ENCODE data around the gene KLF7. TPM values are rescaled to one million over a fixed set of nuclear protein-coding genes. Genes with fewer than 3 reads are reported as not detected.

KLF7 gene
- total RNA-seq, 1 donor from 2014 or later = 35.8 TPM

- Mint-ChIP-seq H3K9me3 (peaks cover 3% of the 10 kb centered on the region), H3K4me3 (no peak overlapping the region), H3K4me1 (no peaks in the 10 kb centered on the region), H3K27me3 (peaks cover 2% of the 10 kb centered on the region), H3K27ac (no peak overlapping the region), H3K36me3 (ENCODE audit: low read depth) (peaks cover 3% of the 10 kb centered on the region)
- ChIA-PET POLR2A (no interaction called here), CTCF (interaction anchor here (0.8 kb wide), 1 partner anchor 123 kb away, joined by 3 read pairs; no protein-coding TSS in a partner anchor)
- ATAC-seq (ENCODE audit: low read depth) (no peak), DNase-seq (no peak)
- TF ChIP-seq CTCF (IDR thresholded peaks at IDR 0.05) = no peak
- intact Hi-C loops (cut with micrococcal nuclease) = no loop called here
These were observed 17.2 kb upstream of the KLF7 start for GRCh38 chr2:207182911-207183310.

GRCh38 chr2:207181526-207182274 lies 16.0 kb upstream of the KLF7 start:
- H3K27me3 Mint-ChIP-seq = peaks cover 2% of the 10 kb centered on the region
- peaks cover 1% of the 10 kb centered on the region for H3K36me3 Mint-ChIP-seq (ENCODE audit: low read depth)
- intact Hi-C loops (cut with micrococcal nuclease) = no loop called here
- no peak overlapping the region for H3K27ac Mint-ChIP-seq
- DNase-seq (no peak), ATAC-seq (ENCODE audit: low read depth) (no peak)
- POLR2A ChIA-PET = no interaction called here
- peaks cover 3% of the 10 kb centered on the region for H3K4me1 Mint-ChIP-seq
- CTCF ChIA-PET = no interaction called here
- no peak overlapping the region for H3K4me3 Mint-ChIP-seq
- TF ChIP-seq CTCF (IDR thresholded peaks at IDR 0.05) = no peak
- no peaks in the 10 kb centered on the region for H3K9me3 Mint-ChIP-seq

DNA sequence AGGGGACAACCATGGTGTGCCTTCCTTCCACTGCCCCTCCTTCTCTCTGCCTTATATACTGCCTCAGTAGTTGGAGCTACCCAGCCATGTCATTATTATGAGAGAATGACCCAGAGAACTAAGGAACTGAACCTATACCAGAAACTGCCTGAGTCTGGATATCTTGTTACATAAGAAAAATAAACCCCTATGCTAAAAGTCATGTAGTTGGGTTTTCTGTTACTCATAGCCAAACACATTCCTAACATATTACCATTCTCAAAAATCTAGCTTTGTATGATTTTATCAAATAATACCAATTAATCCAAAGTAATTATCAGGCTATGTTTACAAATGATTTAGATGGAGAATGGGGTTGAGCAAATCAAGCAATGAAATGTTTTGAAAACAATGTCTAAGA lies 15.0 kb upstream of the KLF7 start:
- peaks cover 12% of the 10 kb centered on the region for H3K4me1 Mint-ChIP-seq
- no peak overlapping the region for H3K4me3 Mint-ChIP-seq
- TF ChIP-seq CTCF (IDR thresholded peaks at IDR 0.05) = no peak
- ATAC-seq (ENCODE audit: low read depth) (no peak), DNase-seq (no peak)
- peaks cover 2% of the 10 kb centered on the region for H3K27me3 Mint-ChIP-seq
- intact Hi-C loops (cut with micrococcal nuclease) = no loop called here
- no peaks in the 10 kb centered on the region for H3K9me3 Mint-ChIP-seq
- no peak overlapping the region for H3K27ac Mint-ChIP-seq
- ChIA-PET CTCF (no interaction called here), POLR2A (no interaction called here)
- no peaks in the 10 kb centered on the region for H3K36me3 Mint-ChIP-seq (ENCODE audit: low read depth)

DNA sequence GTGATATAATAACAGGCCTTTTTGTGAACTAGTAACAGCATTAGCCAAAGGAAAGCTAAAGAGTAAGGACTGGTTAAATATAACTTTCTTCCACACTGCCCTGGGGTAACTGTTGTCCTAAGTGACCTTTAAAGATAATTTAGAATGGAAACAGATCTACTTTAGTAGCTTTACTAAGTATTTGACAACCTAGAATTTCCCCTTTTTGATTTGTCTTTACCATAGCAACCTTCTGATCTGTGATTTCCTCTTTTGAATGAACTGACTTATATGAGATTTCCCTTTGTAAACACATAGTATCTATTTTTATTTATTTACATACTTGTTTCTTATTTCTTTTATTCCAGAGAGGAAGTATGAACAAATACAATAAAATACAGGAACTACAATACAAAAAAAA lies 10.5 kb upstream of the KLF7 start:
- ATAC-seq (ENCODE audit: low read depth) (no peak), DNase-seq (no peak)
- intact Hi-C loops (cut with micrococcal nuclease) = loop anchor here (1.0 kb wide), 1 partner anchor 9 kb away; no protein-coding TSS in a partner anchor
- H3K27me3 Mint-ChIP-seq = no peaks in the 10 kb centered on the region
- no peak for TF ChIP-seq CTCF (IDR thresholded peaks at IDR 0.05)
- H3K36me3 Mint-ChIP-seq (ENCODE audit: low read depth) = no peaks in the 10 kb centered on the region
- H3K4me3 Mint-ChIP-seq = no peak overlapping the region
- no peaks in the 10 kb centered on the region for H3K9me3 Mint-ChIP-seq
- POLR2A ChIA-PET = interaction anchor here (0.6 to 2.2 kb wide), 3 partner anchors 10 to 352 kb away, joined by 4 to 13 read pairs (median 9); partner anchors contain the start of gene KLF7
- CTCF ChIA-PET = no interaction called here
- no peak overlapping the region for H3K27ac Mint-ChIP-seq
- H3K4me1 Mint-ChIP-seq = peaks cover 14% of the 10 kb centered on the region

DNA sequence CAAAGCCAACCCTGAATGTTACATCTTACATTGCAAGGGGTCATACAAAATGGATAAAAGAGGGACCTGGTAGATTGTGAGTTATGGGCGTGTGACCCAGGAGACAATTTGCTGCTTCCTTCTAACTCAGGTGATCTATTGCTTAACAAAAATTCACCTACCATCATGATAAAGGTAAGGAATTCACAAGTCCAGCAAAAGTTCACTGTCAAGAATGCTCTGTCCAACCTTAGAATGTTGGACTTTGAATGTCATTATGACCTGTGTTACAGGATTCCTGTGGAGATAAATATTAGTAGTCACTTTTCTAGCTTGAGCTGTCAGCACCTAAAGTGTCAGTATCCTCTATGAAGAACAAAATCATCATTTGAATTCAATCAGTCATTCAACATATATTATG lies 7.9 kb upstream of the KLF7 start:
- H3K27me3 Mint-ChIP-seq = no peaks in the 10 kb centered on the region
- intact Hi-C loops (cut with micrococcal nuclease) = no loop called here
- ATAC-seq (ENCODE audit: low read depth) (no peak), DNase-seq (no peak)
- no peak overlapping the region for H3K4me3 Mint-ChIP-seq
- peaks cover 14% of the 10 kb centered on the region for H3K4me1 Mint-ChIP-seq
- no peaks in the 10 kb centered on the region for H3K36me3 Mint-ChIP-seq (ENCODE audit: low read depth)
- no peak for TF ChIP-seq CTCF (IDR thresholded peaks at IDR 0.05)
- ChIA-PET POLR2A (no interaction called here), CTCF (no interaction called here)
- H3K27ac Mint-ChIP-seq = no peak overlapping the region
- no peaks in the 10 kb centered on the region for H3K9me3 Mint-ChIP-seq

Measured in activated B cell treated with CpG ODN at 0.5 μM for 24 hours (primary cell).